ENCODE measurements around the gene BTN3A1. TPM values are rescaled to one million over a fixed set of nuclear protein-coding genes. Genes with fewer than 3 reads are reported as not detected.

Gene BTN3A1
- total and polyA plus RNA-seq, 2 of the 13 experiments (the other 11 are each of a cell fraction or from before 2014, with no cell fraction given) = 13.3 to 14.0 TPM

GRCh38 chr6:26362093-26362835 lies 39.8 kb upstream of the BTN3A1 start (continued):
- no peak for TF ChIP-seq BHLHE40 (IDR thresholded peaks at IDR 0.05; ENCODE audit: low read length)
- no peak for TF ChIP-seq SSRP1 (CRISPR knock-in tag; IDR thresholded peaks at IDR 0.05)
- TF ChIP-seq MYNN (CRISPR knock-in tag; IDR thresholded peaks at IDR 0.05; ENCODE audit: low read depth) = no peak
- TF ChIP-seq PBX3 (CRISPR knock-in tag; IDR thresholded peaks at IDR 0.05; ENCODE audit: borderline replicate concordance) = no peak
- TF ChIP-seq NONO (IDR thresholded peaks at IDR 0.05) = no peak
- TF ChIP-seq NONO (CRISPR knock-in tag; conservative IDR thresholded peaks at IDR 0.05) = no peak
- 0 out of 2 replicates have a peak, but pooled peaks have one; percentile 9 for TF ChIP-seq ZNF607 (CRISPR knock-in tag; IDR thresholded peaks at IDR 0.05; ENCODE audit: borderline replicate concordance)
- peak; percentile 6 for TF ChIP-seq ASH2L (IDR thresholded peaks at IDR 0.05; ENCODE audit: insufficient read length, low read depth, low read length)
- no peak for TF ChIP-seq NR0B2 (CRISPR knock-in tag; IDR thresholded peaks at IDR 0.05)
- peak; percentile 25; the same call in 1 of the 2 replicates for TF ChIP-seq MYPOP (CRISPR knock-in tag; IDR thresholded peaks at IDR 0.05)
- no peak for TF ChIP-seq ZNF207 (IDR thresholded peaks at IDR 0.05; ENCODE audit: borderline replicate concordance)
- no peak for TF ChIP-seq ZNF335 (CRISPR knock-in tag; IDR thresholded peaks at IDR 0.05)
- no peak for TF ChIP-seq GMEB2 (CRISPR knock-in tag; IDR thresholded peaks at IDR 0.05; ENCODE audit: low read depth)
- TF ChIP-seq ZBTB1 (CRISPR knock-in tag; IDR thresholded peaks at IDR 0.05; ENCODE audit: borderline replicate concordance) = no peak
- no peak for TF ChIP-seq AGO2 (optimal IDR thresholded peaks at IDR 0.05; ENCODE audit: low read depth, low read length)
- TF ChIP-seq POLR2A (IDR thresholded peaks at IDR 0.05; ENCODE audit: insufficient read depth in 1 of 2, low read depth in 2 of 2, low read length in 2 of 2) = peak; percentile 31 to 67; a peak in 2 of 4 replicates
- TF ChIP-seq GATAD2A (CRISPR knock-in tag; IDR thresholded peaks at IDR 0.05) = 0 out of 2 replicates have a peak, but pooled peaks have one; percentile 26
